COLO668 (cell line): ENCODE data around the gene TRIM5.

Experiments used
- DNase-seq: peaks from one replicate; lab custom pipeline; 2025; ENCODE audit not compliant: unreplicated experiment; lab: John Stamatoyannopoulos, UW

Gene TRIM5

GRCh38 chr11:5625281-5625680 is 59.6 kb downstream of the TRIM5 start:
- DNase-seq: no peak

GRCh38 chr11:5624489-5625279 is 60.2 kb downstream of the TRIM5 start, which contains the start of gene TRIM34:
Gene TRIM34, plus strand, starts transcription at chr11:5625001. Its CDS starts 7,331 bp downstream, at chr11:5632332.
- no peak for DNase-seq

- DNase-seq: no peak
Measured at GRCh38 chr11:5622802-5623201, 62.1 kb downstream of the TRIM5 start.

GRCh38 chr11:5621580-5621979 is 63.3 kb downstream of the TRIM5 start:
- DNase-seq: no peak

- DNase-seq: no peak
Measured at GRCh38 chr11:5620651-5621521, 64.0 kb downstream of the TRIM5 start.

GRCh38 chr11:5618807-5619206 is 66.1 kb downstream of the TRIM5 start:
- DNase-seq: no peak
